ENCODE data around the gene STARD9. TPM values are rescaled to one million over a fixed set of nuclear protein-coding genes. Genes with fewer than 3 reads are reported as not detected.
A peak's percentile ranks its signal among the peaks of the same experiment; 100 is the strongest.

Gene STARD9
- total and polyA plus RNA-seq, 2 of the 13 experiments (the other 11 are each of a cell fraction or from before 2014, with no cell fraction given) = 5.3 to 7.5 TPM

DNA sequence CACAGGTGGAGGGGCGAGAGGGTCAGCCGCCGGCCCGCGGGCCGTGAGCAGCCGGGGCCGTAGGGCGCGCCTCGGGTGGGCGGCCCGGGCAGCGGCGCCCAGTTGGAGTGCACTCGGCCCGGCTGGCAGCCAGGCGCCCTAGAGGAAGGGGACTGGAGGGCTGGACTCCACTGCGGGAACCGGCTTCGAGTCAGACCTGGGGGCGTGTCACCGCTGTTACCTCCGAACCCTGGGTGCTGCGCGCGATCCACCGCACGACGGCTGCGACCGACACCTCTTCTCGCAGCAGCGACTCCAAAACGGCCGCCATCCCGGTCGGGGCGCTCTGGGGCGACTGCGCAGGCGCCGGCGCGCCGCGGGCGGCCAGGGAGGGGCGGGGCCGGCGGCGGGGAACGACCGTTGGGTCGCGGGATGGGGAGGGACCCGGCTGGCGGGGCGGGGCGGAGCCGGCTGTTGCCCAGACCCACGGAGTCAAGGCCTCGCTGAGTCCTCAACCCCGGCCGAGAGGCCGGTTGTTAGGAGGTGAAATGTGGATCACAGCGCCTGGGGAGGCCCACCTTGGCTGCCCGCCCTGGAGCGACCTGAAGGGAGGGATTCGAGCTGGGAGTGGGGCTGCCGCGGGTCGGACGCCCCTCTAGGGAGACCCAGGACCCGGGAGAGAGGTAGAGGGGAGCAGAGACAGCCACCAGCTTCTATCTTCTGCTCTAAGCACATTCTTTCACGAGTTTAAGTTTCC is 161.6 kb downstream of the STARD9 start, which contains the start of gene CDAN1:
CDAN1 (minus strand) TSS at position 336 of the 736 bp plus-strand sequence; CDS start at position 310, 26 bp downstream.
- peak within 1 kb of the TSS; percentile 81 for H3K27ac ChIP-seq (ENCODE audit: extremely low read length, insufficient read depth, low read length)
- H3K36me3 ChIP-seq (replicated peaks in 1 of 2; ENCODE audit: control insufficient read depth in 1 of 2, insufficient read depth in 2 of 2, low read length in 2 of 2) = peaks cover 13 to 35% of the 10 kb centered on the region in 2 experiments
- in situ Hi-C loops (cut with HindIII; ENCODE audit: extremely low pct_ligation_motif_present, low pct_unique_long_range_greater_than_20kb) (loop anchor here (5.0 kb wide), 1 partner anchor 185 kb away; the partner anchor contains the start of gene TTBK2), intact Hi-C loops (cut with micrococcal nuclease; ENCODE audit: unreplicated experiment) (loop anchor here (1.0 kb wide), 1 partner anchor 189 kb away; no protein-coding TSS in a partner anchor)
- WGBS (ENCODE audit: low lambda C conversion rate) = 0% methylated on average over 2 of the region's 76 CpGs
- ATAC-seq (peak; percentile 93), FAIRE-seq (no peak), DNase-seq (ENCODE audit: low spot score) (peak; percentile 73)
- POLR2A ChIA-PET = no interaction called here
- BruUV-seq (replicated peaks) = no TSS peak
- 0 out of 2 replicates have a peak, but pooled peaks cover 2% of the 10 kb centered on the region for H4K20me1 ChIP-seq (ENCODE audit: insufficient read depth, low read length)
- H3K9me3 ChIP-seq (ENCODE audit: low read length) = no peaks in the 10 kb centered on the region
- CTCF ChIA-PET (ENCODE audit: low intra/inter-chr PET ratio, low total read pairs) = interaction anchor here (3.3 kb wide), 1 partner anchor 190 kb away, joined by 22 read pairs; no protein-coding TSS in a partner anchor
- no peak within 1 kb of the TSS for H2AFZ ChIP-seq (ENCODE audit: low read length)
- H3K4me2 ChIP-seq (ENCODE audit: low read depth, low read length) = peak within 1 kb of the TSS; percentile 80
- H3K4me3 ChIP-seq (replicated peaks in 1 of 3; ENCODE audit: insufficient read depth in 1 of 3, low read depth in 2 of 3, low read length in 3 of 3) = peak within 1 kb of the TSS; percentile 76 to 94 (median 86)
- H3K27me3 ChIP-seq (ENCODE audit: control insufficient read depth in 1 of 2, insufficient read depth in 2 of 2, low read length in 2 of 2) = no peaks in the 10 kb centered on the region
- peaks cover 12% of the 10 kb centered on the region for H3K79me2 ChIP-seq (ENCODE audit: insufficient read depth, low read length)
- peaks cover 21% of the 10 kb centered on the region for H3K4me1 ChIP-seq (ENCODE audit: insufficient read depth, low read length)
- H3K9ac ChIP-seq (ENCODE audit: insufficient read depth, low read depth, low read length) = peak within 1 kb of the TSS; percentile 86
- no peak for TF ChIP-seq NFE2L1 (CRISPR knock-in tag; IDR thresholded peaks at IDR 0.05; ENCODE audit: borderline replicate concordance)
- TF ChIP-seq ZMYM4 (CRISPR knock-in tag; IDR thresholded peaks at IDR 0.05) = 0 out of 2 replicates have a peak, but pooled peaks have one; percentile 8
- TF ChIP-seq, protein P1, sequence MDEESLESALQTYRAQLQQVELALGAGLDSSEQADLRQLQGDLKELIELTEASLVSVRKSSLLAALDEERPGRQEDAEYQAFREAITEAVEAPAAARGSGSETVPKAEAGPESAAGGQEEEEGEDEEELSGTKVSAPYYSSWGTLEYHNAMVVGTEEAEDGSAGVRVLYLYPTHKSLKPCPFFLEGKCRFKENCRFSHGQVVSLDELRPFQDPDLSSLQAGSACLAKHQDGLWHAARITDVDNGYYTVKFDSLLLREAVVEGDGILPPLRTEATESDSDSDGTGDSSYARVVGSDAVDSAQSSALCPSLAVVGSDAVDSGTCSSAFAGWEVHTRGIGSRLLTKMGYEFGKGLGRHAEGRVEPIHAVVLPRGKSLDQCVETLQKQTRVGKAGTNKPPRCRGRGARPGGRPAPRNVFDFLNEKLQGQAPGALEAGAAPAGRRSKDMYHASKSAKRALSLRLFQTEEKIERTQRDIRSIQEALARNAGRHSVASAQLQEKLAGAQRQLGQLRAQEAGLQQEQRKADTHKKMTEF (CRISPR knock-in tag; IDR thresholded peaks at IDR 0.05) = 0 out of 2 replicates have a peak, but pooled peaks have one; percentile 17
- TF ChIP-seq, protein P2, sequence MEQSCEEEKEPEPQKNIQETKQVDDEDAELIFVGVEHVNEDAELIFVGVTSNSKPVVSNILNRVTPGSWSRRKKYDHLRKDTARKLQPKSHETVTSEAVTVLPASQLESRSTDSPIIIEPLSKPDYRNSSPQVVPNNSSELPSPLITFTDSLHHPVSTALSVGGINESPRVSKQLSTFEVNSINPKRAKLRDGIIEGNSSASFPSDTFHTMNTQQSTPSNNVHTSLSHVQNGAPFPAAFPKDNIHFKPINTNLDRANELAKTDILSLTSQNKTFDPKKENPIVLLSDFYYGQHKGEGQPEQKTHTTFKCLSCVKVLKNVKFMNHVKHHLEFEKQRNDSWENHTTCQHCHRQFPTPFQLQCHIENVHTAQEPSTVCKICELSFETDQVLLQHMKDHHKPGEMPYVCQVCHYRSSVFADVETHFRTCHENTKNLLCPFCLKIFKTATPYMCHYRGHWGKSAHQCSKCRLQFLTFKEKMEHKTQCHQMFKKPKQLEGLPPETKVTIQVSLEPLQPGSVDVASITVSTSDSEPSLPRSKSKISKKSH (CRISPR knock-in tag; IDR thresholded peaks at IDR 0.05; ENCODE audit: borderline replicate concordance) = 0 out of 2 replicates have a peak, but pooled peaks have one; percentile 9
- TF ChIP-seq MEIS2 (CRISPR knock-in tag; IDR thresholded peaks at IDR 0.05) = peak; percentile 5; the same call in 1 of the 2 replicates
- TF ChIP-seq ERF (CRISPR knock-in tag; IDR thresholded peaks at IDR 0.05) = peak; percentile 23; the same call in 1 of the 2 replicates
- TF ChIP-seq ZSCAN25 (CRISPR knock-in tag; IDR thresholded peaks at IDR 0.05) = 0 out of 2 replicates have a peak, but pooled peaks have one; percentile 8
- no peak for TF ChIP-seq KLF15 (CRISPR knock-in tag; IDR thresholded peaks at IDR 0.05; ENCODE audit: borderline replicate concordance)
- 0 out of 2 replicates have a peak, but pooled peaks have one; percentile 35 for TF ChIP-seq ZNF446 (CRISPR knock-in tag; IDR thresholded peaks at IDR 0.05)
- TF ChIP-seq NR3C1 (CRISPR knock-in tag; IDR thresholded peaks at IDR 0.05) = no peak
- TF ChIP-seq, protein P3, sequence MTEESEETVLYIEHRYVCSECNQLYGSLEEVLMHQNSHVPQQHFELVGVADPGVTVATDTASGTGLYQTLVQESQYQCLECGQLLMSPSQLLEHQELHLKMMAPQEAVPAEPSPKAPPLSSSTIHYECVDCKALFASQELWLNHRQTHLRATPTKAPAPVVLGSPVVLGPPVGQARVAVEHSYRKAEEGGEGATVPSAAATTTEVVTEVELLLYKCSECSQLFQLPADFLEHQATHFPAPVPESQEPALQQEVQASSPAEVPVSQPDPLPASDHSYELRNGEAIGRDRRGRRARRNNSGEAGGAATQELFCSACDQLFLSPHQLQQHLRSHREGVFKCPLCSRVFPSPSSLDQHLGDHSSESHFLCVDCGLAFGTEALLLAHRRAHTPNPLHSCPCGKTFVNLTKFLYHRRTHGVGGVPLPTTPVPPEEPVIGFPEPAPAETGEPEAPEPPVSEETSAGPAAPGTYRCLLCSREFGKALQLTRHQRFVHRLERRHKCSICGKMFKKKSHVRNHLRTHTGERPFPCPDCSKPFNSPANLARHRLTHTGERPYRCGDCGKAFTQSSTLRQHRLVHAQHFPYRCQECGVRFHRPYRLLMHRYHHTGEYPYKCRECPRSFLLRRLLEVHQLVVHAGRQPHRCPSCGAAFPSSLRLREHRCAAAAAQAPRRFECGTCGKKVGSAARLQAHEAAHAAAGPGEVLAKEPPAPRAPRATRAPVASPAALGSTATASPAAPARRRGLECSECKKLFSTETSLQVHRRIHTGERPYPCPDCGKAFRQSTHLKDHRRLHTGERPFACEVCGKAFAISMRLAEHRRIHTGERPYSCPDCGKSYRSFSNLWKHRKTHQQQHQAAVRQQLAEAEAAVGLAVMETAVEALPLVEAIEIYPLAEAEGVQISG (CRISPR knock-in tag; IDR thresholded peaks at IDR 0.05) = peak; percentile 55; the same call in 1 of the 2 replicates
- TF ChIP-seq, protein P4, sequence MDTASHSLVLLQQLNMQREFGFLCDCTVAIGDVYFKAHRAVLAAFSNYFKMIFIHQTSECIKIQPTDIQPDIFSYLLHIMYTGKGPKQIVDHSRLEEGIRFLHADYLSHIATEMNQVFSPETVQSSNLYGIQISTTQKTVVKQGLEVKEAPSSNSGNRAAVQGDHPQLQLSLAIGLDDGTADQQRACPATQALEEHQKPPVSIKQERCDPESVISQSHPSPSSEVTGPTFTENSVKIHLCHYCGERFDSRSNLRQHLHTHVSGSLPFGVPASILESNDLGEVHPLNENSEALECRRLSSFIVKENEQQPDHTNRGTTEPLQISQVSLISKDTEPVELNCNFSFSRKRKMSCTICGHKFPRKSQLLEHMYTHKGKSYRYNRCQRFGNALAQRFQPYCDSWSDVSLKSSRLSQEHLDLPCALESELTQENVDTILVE (CRISPR knock-in tag; IDR thresholded peaks at IDR 0.05) = 0 out of 2 replicates have a peak, but pooled peaks have one; percentile 15
- peak; percentile 74 for TF ChIP-seq ARNT2 (CRISPR knock-in tag; IDR thresholded peaks at IDR 0.05; ENCODE audit: low read depth)
- peak; percentile 90 for TF ChIP-seq YY1 (IDR thresholded peaks at IDR 0.05; ENCODE audit: insufficient read depth, insufficient replicate concordance, low read depth, low read length)
